Measurements from ENCODE around the gene MTRF1. TPM values are rescaled to one million over a fixed set of nuclear protein-coding genes. Genes with fewer than 3 reads are reported as not detected.
"Not testable (repeated sequence)": the region's sequence is repeated elsewhere in the genome, so short reads cannot be mapped to it uniquely, and the experiment has no call there.

Gene MTRF1
- total and polyA plus RNA-seq, 12 donors: 6.6 to 18.7 (median 10.3) TPM

DNA sequence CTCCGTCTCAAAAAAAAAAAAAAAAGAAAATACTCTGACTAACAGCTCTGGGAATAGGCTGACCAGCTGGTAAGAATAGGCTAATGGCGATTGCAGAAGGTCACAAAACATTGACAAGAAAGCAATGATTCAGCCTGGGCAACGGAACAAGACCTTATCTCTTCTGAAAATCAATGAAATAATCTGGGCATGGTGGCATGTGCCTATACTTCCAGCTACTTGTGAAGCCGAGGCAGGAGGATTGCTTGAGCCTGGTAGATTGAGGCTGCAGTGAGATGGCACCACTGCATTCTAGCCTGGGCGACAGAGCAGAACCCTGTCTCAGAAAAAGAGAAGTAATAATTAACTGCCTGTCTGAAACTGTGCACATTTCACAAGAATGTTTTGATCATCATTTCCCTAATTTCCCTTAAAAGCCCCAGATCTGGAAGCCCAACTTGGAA lies 18.8 kb upstream of the MTRF1 start:
- 84 to 92% methylated on average over 4 to 5 of the region's 5 CpGs for WGBS, 2 donors
- TF ChIP-seq, protein P1, sequence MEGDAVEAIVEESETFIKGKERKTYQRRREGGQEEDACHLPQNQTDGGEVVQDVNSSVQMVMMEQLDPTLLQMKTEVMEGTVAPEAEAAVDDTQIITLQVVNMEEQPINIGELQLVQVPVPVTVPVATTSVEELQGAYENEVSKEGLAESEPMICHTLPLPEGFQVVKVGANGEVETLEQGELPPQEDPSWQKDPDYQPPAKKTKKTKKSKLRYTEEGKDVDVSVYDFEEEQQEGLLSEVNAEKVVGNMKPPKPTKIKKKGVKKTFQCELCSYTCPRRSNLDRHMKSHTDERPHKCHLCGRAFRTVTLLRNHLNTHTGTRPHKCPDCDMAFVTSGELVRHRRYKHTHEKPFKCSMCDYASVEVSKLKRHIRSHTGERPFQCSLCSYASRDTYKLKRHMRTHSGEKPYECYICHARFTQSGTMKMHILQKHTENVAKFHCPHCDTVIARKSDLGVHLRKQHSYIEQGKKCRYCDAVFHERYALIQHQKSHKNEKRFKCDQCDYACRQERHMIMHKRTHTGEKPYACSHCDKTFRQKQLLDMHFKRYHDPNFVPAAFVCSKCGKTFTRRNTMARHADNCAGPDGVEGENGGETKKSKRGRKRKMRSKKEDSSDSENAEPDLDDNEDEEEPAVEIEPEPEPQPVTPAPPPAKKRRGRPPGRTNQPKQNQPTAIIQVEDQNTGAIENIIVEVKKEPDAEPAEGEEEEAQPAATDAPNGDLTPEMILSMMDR (IDR thresholded peaks at IDR 0.05): no peak
- intact Hi-C loops (cut with DNase I): no loop called here

DNA sequence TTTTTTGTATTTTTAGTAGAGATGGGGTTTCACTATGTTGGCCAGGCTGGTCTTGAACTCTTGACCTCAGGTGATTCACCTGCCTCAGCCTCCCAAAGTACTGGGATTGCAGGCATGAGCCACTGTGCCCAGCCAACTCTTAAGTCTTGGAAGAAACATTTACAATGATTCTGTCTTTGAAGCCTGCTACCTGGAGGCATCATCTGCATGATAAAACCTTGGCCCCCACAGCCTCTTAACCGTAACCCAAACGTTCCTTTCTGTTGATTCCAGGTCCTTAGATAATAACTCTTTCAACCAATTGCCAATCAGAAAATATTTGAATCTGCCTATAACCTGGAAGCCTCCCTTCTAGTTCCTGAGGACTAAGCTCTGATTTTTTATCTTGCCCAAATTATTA lies 15.8 kb upstream of the MTRF1 start:
- H3K4me3 ChIP-seq; H3K27ac ChIP-seq; DNase-seq; ATAC-seq; H3K36me3 ChIP-seq; H3K27me3 ChIP-seq; H3K4me1 ChIP-seq; intact Hi-C loops (cut with DNase I); H3K9me3 ChIP-seq: not testable (repeated sequence)
- 51 to 52% methylated on average over 2 of the region's 2 CpGs for WGBS, 2 donors

More for the DNA sequence above, 18.8 kb upstream of the MTRF1 start:
- Histone ChIP-seq H3K4me1 (no peaks in the 10 kb centered on the region), H3K27ac (no peak overlapping the region), H3K27me3 (no peaks in the 10 kb centered on the region), H3K4me3 (no peak overlapping the region), H3K36me3 (no peaks in the 10 kb centered on the region), H3K9me3 (no peaks in the 10 kb centered on the region)
- ATAC-seq (no peak), DNase-seq (no peak)

DNA sequence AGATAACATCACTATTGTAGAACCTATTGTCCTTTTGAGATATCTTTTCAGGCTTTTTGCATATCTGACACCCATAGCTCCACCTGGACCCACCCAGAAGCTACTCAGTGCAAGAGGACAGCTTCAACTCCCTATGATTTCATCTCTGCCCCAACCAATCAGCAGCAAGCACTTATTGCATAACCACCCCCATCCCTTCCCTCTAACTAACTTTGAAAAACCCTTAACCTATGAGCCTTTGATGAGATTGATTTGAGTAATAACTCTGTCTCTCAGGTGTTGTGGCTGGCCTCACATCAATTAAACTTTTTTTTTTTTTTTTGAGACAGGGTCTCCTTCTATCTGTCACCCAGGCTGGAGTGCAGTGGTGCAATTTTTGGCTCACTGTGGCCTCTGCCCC lies 13.4 kb upstream of the MTRF1 start:
- TF ChIP-seq, protein P1 (IDR thresholded peaks at IDR 0.05): no peak
- Histone ChIP-seq H3K4me1 (no peaks in the 10 kb centered on the region), H3K27ac (no peak overlapping the region), H3K36me3 (no peaks in the 10 kb centered on the region), H3K27me3 (no peaks in the 10 kb centered on the region), H3K4me3 (no peak overlapping the region), H3K9me3 (no peaks in the 10 kb centered on the region)
- ATAC-seq: no peak
- intact Hi-C loops (cut with DNase I): no loop called here
- no peak for DNase-seq

DNA sequence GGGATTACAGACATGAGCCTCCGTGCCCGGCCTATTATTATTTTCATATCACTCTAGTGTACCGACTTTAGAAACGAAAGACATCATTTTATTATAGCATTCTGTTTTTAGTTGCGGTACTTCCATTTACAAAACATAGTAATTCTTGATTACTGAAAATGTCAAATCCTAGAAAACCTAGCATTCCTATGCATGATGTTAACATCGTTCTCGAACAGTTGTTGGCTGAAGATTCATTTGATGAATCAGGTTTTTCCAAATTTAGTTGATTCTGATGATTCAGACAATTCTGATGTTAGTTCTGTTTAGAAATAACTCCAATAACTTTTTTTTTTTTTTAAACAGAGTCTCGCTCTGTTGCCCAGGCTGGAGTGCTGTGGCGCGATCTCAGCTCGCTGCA lies 11.5 kb upstream of the MTRF1 start:
- intact Hi-C loops (cut with DNase I): no loop called here

DNA sequence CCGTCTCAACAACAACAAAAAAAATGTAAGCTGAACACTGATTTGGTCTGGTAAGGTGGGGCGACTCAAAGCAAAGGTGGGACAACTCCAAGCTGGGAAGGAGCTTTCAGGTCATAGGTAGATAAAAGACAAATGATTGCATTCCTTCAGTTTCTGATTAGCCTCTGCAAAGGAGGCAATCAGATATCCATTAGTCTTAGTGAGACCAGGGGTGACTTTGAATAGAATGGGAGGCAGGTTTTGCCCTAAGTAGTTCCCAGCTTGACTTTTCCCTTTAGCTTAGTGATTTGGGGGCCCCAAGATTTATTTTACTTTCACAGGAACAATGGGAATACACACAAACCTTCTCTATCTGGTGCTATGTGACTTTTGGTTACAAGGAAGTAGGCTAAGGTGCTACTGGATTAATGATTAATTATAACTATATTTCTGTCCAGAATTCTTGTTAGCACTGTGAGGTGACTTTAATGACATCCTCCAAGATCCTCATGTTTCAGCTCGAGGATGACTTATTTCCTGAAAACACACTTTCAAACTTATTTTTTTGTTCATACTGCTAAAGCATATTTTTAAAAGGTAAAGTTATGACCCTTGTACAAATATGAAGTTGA lies 10.6 kb upstream of the MTRF1 start:
- DNase-seq (no peak), ATAC-seq (no peak)
- intact Hi-C loops (cut with DNase I): no loop called here
- Histone ChIP-seq H3K27me3 (no peaks in the 10 kb centered on the region), H3K4me3 (no peak overlapping the region), H3K36me3 (no peaks in the 10 kb centered on the region), H3K4me1 (no peaks in the 10 kb centered on the region), H3K27ac (no peak overlapping the region), H3K9me3 (peaks cover 0 to 12% (median 2%) of the 10 kb centered on the region in 11 donors)
- 82 to 83% methylated on average over 3 of the region's 3 CpGs for WGBS, 2 donors
- TF ChIP-seq, protein P1 (IDR thresholded peaks at IDR 0.05): no peak

More for the DNA sequence above, 11.5 kb upstream of the MTRF1 start:
- no peak overlapping the region for H3K27ac ChIP-seq
- no peak for ATAC-seq
- no peak for DNase-seq
- no peaks in the 10 kb centered on the region for H3K27me3 ChIP-seq
- TF ChIP-seq, protein P1 (IDR thresholded peaks at IDR 0.05): no peak
- H3K36me3 ChIP-seq: no peaks in the 10 kb centered on the region
- WGBS, 2 donors: 96 to 97% methylated on average over 11 of the region's 11 CpGs
- no peak overlapping the region for H3K4me3 ChIP-seq
- peaks cover 0 to 3% (median 0%) of the 10 kb centered on the region in 11 donors for H3K9me3 ChIP-seq
- no peaks in the 10 kb centered on the region for H3K4me1 ChIP-seq
